Stimulated activated CD4-positive, alpha-beta T cell treated with anti-CD3 and anti-CD28 coated beads, Interleukin-4, amount 100 ng/mL, for 48 hours (primary cell): ENCODE measurements around the gene RIIAD1.
"Not testable (repeated sequence)": the region's sequence is repeated elsewhere in the genome, so short reads cannot be mapped to it uniquely, and the experiment has no call there.

Experiments
- DNase-seq, 2 donors: peaks; one replicate each; pipeline ENCODE4 v3.0.0-alpha.2; 2020; ENCODE audit warnings: low read depth in 2 of 2

Gene RIIAD1

GRCh38 chr1:151737026-151737425, 15.7 kb downstream of the RIIAD1 start:
- no peak for DNase-seq

- DNase-seq, result no peak
These were observed 16.2 kb downstream of the RIIAD1 start for GRCh38 chr1:151737479-151737878.

GRCh38 chr1:151739590-151740355, 18.5 kb downstream of the RIIAD1 start:
- DNase-seq, result no peak

- no peak for DNase-seq
These were observed 20.2 kb downstream of the RIIAD1 start for GRCh38 chr1:151741516-151741915.

- DNase-seq, result no peak
These were observed 35.0 kb downstream of the RIIAD1 start for GRCh38 chr1:151756291-151756690.

- no peak for DNase-seq
These were observed 37.9 kb downstream of the RIIAD1 start for GRCh38 chr1:151759241-151759640.

GRCh38 chr1:151760597-151761385, 39.5 kb downstream of the RIIAD1 start:
- no peak for DNase-seq

GRCh38 chr1:151762941-151763921, 41.9 kb downstream of the RIIAD1 start, which contains the start of gene MRPL9:
Gene MRPL9, minus strand, starts transcription at chr1:151763496. Its CDS starts 17 bp downstream, at chr1:151763479.
- DNase-seq, result peak; percentile 83 to 85

- no peak for DNase-seq
These were observed 42.7 kb downstream of the RIIAD1 start for GRCh38 chr1:151763990-151764389.

- not testable (repeated sequence) for DNase-seq
These were observed 47.2 kb downstream of the RIIAD1 start for GRCh38 chr1:151768351-151769066.

GRCh38 chr1:151769270-151769669, 47.9 kb downstream of the RIIAD1 start:
- not testable (repeated sequence) for DNase-seq

GRCh38 chr1:151773702-151774101, 52.4 kb downstream of the RIIAD1 start:
- DNase-seq, result no peak

GRCh38 chr1:151774256-151774922, 53.1 kb downstream of the RIIAD1 start:
- DNase-seq, result no peak

GRCh38 chr1:151775894-151776664, 54.8 kb downstream of the RIIAD1 start:
- no peak for DNase-seq

- DNase-seq, result no peak
These were observed 55.3 kb downstream of the RIIAD1 start for GRCh38 chr1:151776665-151777062.

GRCh38 chr1:151777317-151777716, 56.0 kb downstream of the RIIAD1 start:
- no peak for DNase-seq
